HG03066 (cell line): ENCODE measurements around the gene TAB2.

Experiments
- ATAC-seq: cut with Tn5 transposase; IDR thresholded peaks from one replicate; pipeline ENCODE4 v1.9.1; 2021; ENCODE audit warnings: low read depth; ENCODE audit not compliant: unreplicated experiment

The TAB2 gene, protein sequence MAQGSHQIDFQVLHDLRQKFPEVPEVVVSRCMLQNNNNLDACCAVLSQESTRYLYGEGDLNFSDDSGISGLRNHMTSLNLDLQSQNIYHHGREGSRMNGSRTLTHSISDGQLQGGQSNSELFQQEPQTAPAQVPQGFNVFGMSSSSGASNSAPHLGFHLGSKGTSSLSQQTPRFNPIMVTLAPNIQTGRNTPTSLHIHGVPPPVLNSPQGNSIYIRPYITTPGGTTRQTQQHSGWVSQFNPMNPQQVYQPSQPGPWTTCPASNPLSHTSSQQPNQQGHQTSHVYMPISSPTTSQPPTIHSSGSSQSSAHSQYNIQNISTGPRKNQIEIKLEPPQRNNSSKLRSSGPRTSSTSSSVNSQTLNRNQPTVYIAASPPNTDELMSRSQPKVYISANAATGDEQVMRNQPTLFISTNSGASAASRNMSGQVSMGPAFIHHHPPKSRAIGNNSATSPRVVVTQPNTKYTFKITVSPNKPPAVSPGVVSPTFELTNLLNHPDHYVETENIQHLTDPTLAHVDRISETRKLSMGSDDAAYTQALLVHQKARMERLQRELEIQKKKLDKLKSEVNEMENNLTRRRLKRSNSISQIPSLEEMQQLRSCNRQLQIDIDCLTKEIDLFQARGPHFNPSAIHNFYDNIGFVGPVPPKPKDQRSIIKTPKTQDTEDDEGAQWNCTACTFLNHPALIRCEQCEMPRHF

DNA sequence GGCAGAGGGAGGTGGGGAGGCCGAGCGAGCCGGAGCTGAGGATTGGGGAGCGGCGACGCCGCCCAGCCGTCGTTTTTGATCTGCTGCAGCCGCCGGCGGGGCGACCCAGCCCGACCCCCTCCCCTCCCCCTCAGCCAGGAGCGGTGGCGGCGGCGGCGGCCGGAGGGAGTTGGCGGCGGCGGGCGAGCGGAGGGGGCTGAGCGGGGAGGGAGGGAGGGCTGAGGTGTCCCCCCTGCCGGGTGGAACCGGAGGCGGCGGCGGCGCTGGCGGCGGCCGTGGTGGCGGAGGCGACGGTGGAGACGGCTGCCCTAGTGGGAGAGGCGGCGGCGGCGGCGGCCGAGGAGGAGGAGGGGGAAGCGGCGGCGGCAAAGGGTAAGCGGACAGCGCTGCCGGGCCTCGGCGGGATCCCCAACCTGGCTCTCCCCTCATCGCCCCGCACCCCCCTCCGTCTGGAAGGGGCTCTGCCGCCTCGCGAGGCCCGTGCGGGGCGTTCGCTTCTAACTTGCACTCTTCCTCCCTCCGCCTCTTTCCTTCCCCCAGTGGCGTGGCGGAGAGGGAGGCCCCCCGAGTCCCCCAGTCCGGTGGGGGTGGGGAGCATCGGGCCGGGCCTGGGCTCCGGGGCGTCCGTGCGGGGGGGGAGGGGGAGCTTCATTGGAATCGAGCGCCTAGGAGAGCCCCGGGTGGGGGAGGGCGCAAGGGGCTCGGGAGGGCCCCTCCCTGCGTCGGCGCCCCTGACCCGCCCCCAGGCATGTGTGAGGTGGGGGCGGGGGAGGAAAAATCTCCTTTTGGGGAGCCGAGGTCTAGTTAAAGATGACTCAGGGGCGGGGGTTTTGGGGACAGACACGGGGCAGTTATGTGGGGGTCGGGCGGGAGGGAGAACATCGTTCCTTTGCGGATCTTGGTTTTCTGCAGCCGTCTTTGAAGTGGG is at the start of gene TAB2:
TSS of gene TAB2 (plus strand) at position 69 of the 928 bp plus-strand sequence. CDS start 52,286 bp downstream, outside the sequence.
- peak; percentile 29 for ATAC-seq

GRCh38 chr6:149268146-149268545 is 49.4 kb upstream of the TAB2 start:
- no peak for ATAC-seq

DNA sequence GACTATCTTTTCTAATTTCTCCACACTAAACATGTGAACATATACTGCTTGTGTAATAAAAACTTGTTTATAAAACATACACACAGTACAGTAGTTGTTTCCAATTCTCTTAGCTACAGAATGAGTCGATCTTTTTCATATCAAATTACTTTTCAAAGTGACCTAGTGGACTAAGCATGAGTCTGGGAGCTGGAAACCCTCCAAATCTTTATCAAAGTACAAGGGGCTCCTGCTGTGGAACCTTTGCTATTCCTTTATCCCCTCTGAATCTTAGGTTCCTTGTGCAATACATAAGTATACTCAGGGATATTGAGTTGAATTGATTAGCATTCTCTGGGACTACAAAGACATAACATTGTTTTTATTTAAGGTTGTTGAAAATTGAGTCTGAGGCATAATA is 48.7 kb upstream of the TAB2 start:
- no peak for ATAC-seq

DNA sequence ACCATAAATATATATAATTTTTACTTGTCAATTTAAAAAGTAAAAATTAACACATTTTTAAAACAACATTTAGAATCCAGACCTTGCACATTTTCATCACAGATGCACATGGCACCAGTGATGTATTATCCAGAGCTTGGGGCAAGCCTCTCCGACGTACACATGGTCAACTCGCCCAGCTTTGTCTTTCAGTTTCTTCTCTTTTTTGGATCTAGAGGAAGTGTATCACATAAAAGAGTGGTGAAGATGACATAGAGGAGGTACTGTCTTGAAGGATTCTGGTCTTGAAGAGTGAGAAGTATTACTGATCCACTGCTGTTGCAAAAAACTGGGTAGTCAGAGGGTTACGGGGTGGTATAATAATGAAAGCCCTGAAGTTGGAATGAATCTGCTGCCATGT is 46.9 kb upstream of the TAB2 start:
- ATAC-seq: no peak

- peak; percentile 58 for ATAC-seq
These were observed 45.9 kb upstream of the TAB2 start for GRCh38 chr6:149271348-149272340.

DNA sequence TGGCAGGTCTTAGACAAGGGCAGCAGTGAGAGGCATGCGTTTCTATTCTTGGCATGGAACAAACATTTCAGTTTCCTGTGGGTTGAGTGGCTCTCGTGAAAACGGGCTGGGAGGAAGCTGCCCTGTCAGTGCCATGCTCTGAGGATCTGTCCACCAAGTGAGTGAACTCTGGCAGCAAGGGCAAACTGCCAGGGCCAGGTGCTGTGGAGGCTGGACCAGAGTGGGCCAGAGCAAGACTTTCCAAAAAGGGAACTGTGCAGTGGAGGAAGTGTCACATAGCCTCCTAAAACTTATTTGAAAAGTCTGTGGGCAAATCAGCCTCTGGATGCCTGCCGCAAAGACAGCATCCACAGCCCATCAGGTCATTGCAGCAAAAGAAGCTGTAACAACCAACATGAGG is 44.2 kb upstream of the TAB2 start:
- no peak for ATAC-seq

DNA sequence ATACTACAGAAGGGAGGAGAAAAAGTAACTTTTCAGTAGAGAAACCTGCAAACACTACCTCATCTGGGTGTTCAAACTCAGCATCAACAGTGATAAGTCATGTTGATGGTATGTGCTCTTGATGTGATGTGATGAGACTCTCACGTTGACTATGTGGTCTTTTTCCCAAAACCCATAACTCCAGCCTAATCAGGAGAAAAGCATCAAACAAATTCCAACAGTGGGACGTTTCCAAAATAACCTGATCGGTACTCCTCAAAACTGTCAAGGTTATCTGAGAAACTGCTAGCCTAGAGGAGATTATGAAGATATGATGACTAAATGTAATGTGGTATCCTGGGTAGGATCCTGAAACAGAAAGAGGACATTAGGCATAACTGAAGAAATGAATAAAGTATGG is 41.9 kb upstream of the TAB2 start:
- ATAC-seq: no peak

- ATAC-seq: no peak
These were observed 39.9 kb upstream of the TAB2 start for GRCh38 chr6:149277621-149278020.

DNA sequence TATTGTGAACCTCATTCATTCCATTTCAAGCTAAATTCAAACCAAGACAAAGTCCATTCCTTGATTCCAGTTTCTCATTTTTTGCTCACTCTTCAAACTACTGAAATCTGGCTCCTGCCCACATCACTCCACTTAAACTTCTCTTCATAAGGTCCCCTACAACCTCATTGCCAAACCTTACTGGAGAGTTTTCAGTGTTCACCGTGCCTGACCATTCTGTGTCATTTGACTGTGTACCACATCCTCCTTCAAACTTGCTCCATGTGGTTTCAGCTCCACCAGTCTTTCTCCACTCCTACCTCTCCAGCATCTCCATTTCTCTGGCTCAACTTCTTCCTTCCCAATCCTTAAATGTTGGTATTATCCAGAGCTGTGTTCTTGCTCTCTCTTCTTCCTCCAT is 38.5 kb upstream of the TAB2 start:
- ATAC-seq: no peak

GRCh38 chr6:149284904-149285303 is 32.6 kb upstream of the TAB2 start:
- ATAC-seq: no peak

DNA sequence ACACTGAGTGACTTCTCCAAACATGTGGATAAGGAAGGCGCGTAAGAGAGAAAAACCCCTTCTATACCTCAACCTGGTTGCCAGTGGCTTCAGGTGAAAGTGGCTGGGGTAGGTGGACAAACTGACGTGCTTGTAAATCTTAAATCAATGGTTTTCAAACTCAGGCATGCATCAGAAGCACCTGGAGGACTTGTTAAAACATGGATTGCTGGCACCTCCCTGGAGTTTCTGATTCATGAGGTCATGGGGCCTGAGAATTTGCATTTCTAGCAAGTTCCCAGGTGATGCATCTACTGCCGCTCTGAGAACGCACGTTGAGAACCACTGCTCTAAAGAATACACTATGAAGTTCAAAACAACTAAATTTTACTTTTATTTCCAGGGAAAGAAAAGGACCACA is 31.9 kb upstream of the TAB2 start:
- ATAC-seq: no peak

DNA sequence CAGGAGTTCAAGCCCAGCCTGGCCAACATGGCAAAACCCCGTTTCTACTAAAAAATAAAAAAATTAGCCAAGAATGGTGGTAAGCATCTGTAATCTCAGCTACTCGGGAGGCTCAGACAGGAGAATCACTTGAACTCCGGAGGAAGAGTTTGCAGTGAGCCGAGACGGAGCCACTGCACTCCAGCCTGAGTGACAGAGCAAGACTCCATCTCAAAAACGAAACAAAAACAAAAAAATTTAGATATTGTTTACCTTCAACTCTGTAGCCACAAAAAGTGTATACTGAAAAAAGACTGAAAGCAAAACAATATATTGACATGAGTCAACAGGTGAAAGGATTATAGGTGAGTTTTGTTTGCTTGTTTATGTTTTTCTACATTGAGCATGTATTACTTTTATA is 30.6 kb upstream of the TAB2 start:
- no peak for ATAC-seq

DNA sequence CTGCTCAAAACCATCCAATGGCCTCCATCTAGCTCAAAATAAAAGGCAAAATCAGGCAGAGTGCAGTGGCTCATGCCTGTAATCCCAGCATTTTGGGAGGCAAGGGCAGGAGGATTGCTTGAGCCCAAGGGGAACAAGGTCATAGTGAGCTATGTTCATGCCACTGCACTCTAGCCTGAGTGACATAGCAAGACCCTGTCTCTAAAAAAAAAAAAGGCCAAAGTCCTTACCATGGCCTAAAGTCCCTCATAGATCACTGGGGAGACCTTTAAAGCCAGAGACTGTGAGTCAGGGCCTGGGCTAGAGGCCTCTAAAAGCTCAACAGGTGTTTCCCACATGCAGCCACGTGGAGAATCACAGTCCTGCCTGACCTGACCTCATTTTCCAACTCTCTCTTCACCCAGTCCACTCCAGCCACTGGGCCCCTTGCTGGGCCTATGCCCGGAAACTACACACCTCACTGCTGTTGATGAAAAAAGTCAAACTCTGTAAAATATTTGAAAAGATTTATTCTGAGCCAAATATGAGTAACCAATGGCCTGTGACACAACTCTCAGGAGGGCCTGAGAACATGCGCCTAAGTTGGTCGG is 28.2 kb upstream of the TAB2 start:
- no peak for ATAC-seq

GRCh38 chr6:149289966-149290365 is 27.5 kb upstream of the TAB2 start:
- ATAC-seq: no peak

GRCh38 chr6:149293244-149293643 is 24.3 kb upstream of the TAB2 start:
- no peak for ATAC-seq

DNA sequence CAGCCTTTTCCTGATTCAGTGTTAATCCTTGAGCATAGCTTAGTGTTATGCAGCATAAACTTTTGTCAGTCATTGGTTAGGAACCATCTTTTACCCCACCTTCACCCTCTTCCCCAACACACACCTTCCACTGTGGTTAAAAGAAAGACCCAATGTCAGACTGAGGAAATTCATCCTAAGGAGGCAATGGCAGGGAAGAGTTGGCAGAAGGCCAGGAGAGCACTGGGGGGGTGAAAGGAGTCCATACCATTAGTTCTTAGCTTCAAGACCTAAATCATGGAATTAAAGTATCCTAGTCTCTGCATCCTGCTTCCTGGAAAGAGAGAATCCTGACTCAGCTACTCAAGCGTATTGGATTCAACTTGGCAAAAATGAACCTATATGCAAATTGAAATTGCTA is 16.9 kb upstream of the TAB2 start:
- no peak for ATAC-seq

DNA sequence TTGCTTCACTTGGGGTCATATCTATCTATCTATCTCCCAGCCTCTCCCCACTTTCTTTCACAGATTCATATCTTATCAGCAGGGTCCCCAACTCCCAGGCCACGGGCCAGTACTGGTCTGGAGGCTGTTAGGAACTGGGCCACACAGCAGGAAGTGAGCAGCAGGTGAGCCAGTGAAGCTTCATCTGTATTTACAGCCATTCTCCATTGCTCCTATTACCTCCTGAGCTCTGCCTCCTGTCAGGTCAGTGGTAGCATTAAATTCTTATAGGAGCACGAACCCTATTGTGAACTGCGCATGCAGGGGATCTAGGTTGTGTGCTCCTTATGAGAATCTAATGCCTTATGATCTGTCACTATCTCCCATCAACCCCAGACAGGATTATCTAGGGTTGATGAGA is 14.8 kb upstream of the TAB2 start:
- ATAC-seq: no peak

DNA sequence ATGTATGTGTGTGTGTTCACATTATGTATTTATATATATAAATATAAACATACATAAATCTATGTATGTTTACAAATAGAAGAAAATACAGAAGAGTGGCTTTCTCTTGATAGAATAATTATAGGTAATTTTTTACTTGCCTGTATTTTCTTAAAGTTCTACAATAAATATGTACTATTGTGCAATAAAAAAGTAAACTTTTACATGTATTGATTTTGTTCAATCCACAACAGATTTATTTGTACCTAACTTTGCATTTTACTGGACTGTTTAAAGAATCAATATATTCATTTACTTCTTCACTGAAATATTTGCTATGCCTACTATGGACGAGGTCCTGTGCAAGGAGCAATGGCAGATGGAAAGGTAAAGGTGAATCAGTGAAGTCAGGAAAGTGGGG is 14.0 kb upstream of the TAB2 start:
- no peak for ATAC-seq

- ATAC-seq: no peak
These were observed 12.1 kb upstream of the TAB2 start for GRCh38 chr6:149305372-149305771.
